H1 (cell line): ENCODE measurements around the gene NDUFB5. TPM values are rescaled to one million over a fixed set of nuclear protein-coding genes. Genes with fewer than 3 reads are reported as not detected.

Source experiments
- CTCF ChIA-PET: fragments of 300-600 bp; sonication (Branson Sonifier 250); formaldehyde crosslinking; loops from one replicate; lab custom pipeline; 2021; ENCODE audit not compliant: partially characterized antibody; lab: Charles Lee
- POLR2A ChIA-PET: fragments of 300-600 bp; sonication (Branson Sonifier 250); formaldehyde crosslinking; loops from one replicate; lab custom pipeline; 2021; ENCODE audit warnings: inconsistent platforms; ENCODE audit not compliant: partially characterized antibody; lab: Charles Lee
- DNase-seq, 2 experiments: peaks; one replicate each; pipeline versions ENCODE4 v3.0.0 to v3.0.0-alpha.2; 2010 to 2022; ENCODE audit warnings: low spot score in 2 of 2, low read depth in 1 of 2, mixed read lengths in 1 of 2
- FAIRE-seq: peaks from 2 replicates; lab custom pipeline; 2011; peaks lifted over from hg19 to GRCh38; lab: Jason Lieb, UNC
- H2AFZ ChIP-seq: 2 replicates; pipeline ENCODE4 v1.8.1; 2012; ENCODE audit warnings: low read length, inconsistent platforms
- H2AK5ac ChIP-seq: 2 replicates; pipeline ENCODE4 v1.6.1; 2013; ENCODE audit warnings: low read depth, low read length
- H2BK120ac ChIP-seq: replicated peaks from 2 replicates; pipeline ENCODE3; 2013; ENCODE audit warnings: low read depth, low read length, inconsistent platforms
- H2BK12ac ChIP-seq: 2 replicates; pipeline ENCODE4 v1.6.1; 2013; ENCODE audit warnings: low read depth, low read length
- H2BK15ac ChIP-seq: 2 replicates; pipeline ENCODE4 v1.6.1; 2013; ENCODE audit warnings: low read length
- H2BK20ac ChIP-seq: 2 replicates; pipeline ENCODE4 v1.6.1; 2013; ENCODE audit warnings: low read length
- H2BK5ac ChIP-seq: 2 replicates; pipeline ENCODE4 v1.6.1; 2013; ENCODE audit warnings: low read depth, low read length
- H3K14ac ChIP-seq: 2 replicates; pipeline ENCODE4 v1.6.1; 2013; ENCODE audit warnings: inconsistent platforms; ENCODE audit not compliant: insufficient read length
- H3K18ac ChIP-seq: 2 replicates; pipeline ENCODE4 v1.6.1; 2013; ENCODE audit warnings: low read length; ENCODE audit errors: extremely low read depth
- H3K23ac ChIP-seq: 2 replicates; pipeline ENCODE4 v1.6.1; 2013; ENCODE audit warnings: inconsistent platforms; ENCODE audit not compliant: insufficient read length
- H3K23me2 ChIP-seq: 2 replicates; pipeline ENCODE4 v1.6.1; 2013; ENCODE audit warnings: low read depth, low read length
- H3K27ac ChIP-seq: 2 replicates; pipeline ENCODE4 v1.6.1; 2011; ENCODE audit warnings: low read depth, low read length, inconsistent platforms
- H3K27me3 ChIP-seq, 4 experiments: replicated peaks in 1 of 4; 1 replicate in 1 of 4; 2 replicates in 3 of 4; pipeline versions ENCODE4 v1.6.1 to v1.8.1; 2011 to 2013; ENCODE audit warnings: low read length in 3 of 4, mild to moderate bottlenecking in 3 of 4, inconsistent platforms in 2 of 4, mixed read lengths in 2 of 4, moderate library complexity in 1 of 4; ENCODE audit not compliant: control insufficient read depth in 3 of 4, insufficient read depth in 3 of 4; ENCODE audit errors: extremely low read depth in 1 of 4
- H3K36me3 ChIP-seq, 4 experiments: 2 replicates each; pipeline versions ENCODE4 v1.6.1 to v1.8.1; 2011 to 2013; ENCODE audit warnings: mild to moderate bottlenecking in 4 of 4, low read length in 3 of 4, moderate library complexity in 2 of 4, control low read depth in 1 of 4, inconsistent platforms in 1 of 4; ENCODE audit not compliant: insufficient read depth in 4 of 4, control insufficient read depth in 2 of 4
- H3K4ac ChIP-seq: replicated peaks from 2 replicates; pipeline ENCODE3; 2013; ENCODE audit warnings: low read length, low read depth, mixed read lengths, inconsistent platforms; ENCODE audit not compliant: insufficient read length
- H3K4me1 ChIP-seq, 4 experiments: replicated peaks in 1 of 4; 1 replicate in 1 of 4; 2 replicates in 3 of 4; pipeline versions ENCODE4 v1.6.1 to v1.8.1; 2011 to 2013; ENCODE audit warnings: low read length in 3 of 4, inconsistent platforms in 2 of 4, mixed read lengths in 1 of 4; ENCODE audit not compliant: insufficient read depth in 4 of 4, control insufficient read depth in 3 of 4
- H3K4me2 ChIP-seq, 2 experiments: 2 replicates each; pipeline versions ENCODE4 v1.6.1 to v1.8.1; 2011 to 2013; ENCODE audit warnings: low read depth in 2 of 2, low read length in 2 of 2, control low read depth in 1 of 2, inconsistent platforms in 1 of 2, mild to moderate bottlenecking in 1 of 2; ENCODE audit not compliant: insufficient read depth in 1 of 2
- H3K4me3 ChIP-seq, 4 experiments: fragments of 200-600, 300-600 bp in 1 of 4; sonication (generic), shearing (Covaris generic), sonication (Bioruptor Twin) in 1 of 4; 2 replicates each; pipeline versions ENCODE4 v1.5.1 to v1.8.1; 2011 to 2016; ENCODE audit warnings: low read length in 4 of 4, low read depth in 3 of 4, control low read depth in 2 of 4, inconsistent platforms in 2 of 4, mild to moderate bottlenecking in 2 of 4, mixed read lengths in 1 of 4, moderate library complexity in 1 of 4; ENCODE audit not compliant: insufficient read depth in 2 of 4; ENCODE audit errors: extremely low read depth in 1 of 4
- H3K56ac ChIP-seq: replicated peaks from 2 replicates; pipeline ENCODE3; 2013; ENCODE audit warnings: low read depth, mild to moderate bottlenecking, mixed read lengths, low read length, inconsistent platforms; ENCODE audit not compliant: insufficient read length
- H3K79me1 ChIP-seq: 2 replicates; pipeline ENCODE4 v1.6.1; 2013; ENCODE audit warnings: low read depth, low read length, control low read depth
- H3K79me2 ChIP-seq, 2 experiments: 2 replicates each; pipeline versions ENCODE4 v1.6.1 to v1.8.1; 2012 to 2013; ENCODE audit warnings: low read length in 2 of 2, mild to moderate bottlenecking in 2 of 2, inconsistent platforms in 1 of 2; ENCODE audit not compliant: insufficient read depth in 2 of 2, control insufficient read depth in 1 of 2
- H3K9ac ChIP-seq, 4 experiments: replicated peaks in 1 of 4; 1 replicate in 1 of 4; 2 replicates in 3 of 4; pipeline versions ENCODE4 v1.6.1 to v1.8.1; 2011 to 2013; ENCODE audit warnings: low read depth in 3 of 4, low read length in 3 of 4, control low read depth in 2 of 4, mild to moderate bottlenecking in 2 of 4, moderate library complexity in 2 of 4, inconsistent platforms in 1 of 4; ENCODE audit errors: extremely low read depth in 1 of 4
- H3K9me3 ChIP-seq, 2 experiments: 2 replicates each; pipeline versions ENCODE4 v1.6.1 to v1.8.1; 2012 to 2013; ENCODE audit warnings: mild to moderate bottlenecking in 2 of 2, moderate library complexity in 2 of 2, control low read depth in 1 of 2, inconsistent platforms in 1 of 2, low read depth in 1 of 2, low read length in 1 of 2, mixed read lengths in 1 of 2; ENCODE audit not compliant: insufficient read depth in 2 of 2
- H4K20me1 ChIP-seq, 2 experiments: replicated peaks in 1 of 2; 2 replicates each; pipeline versions ENCODE3 to v1.8.1; 2011 to 2013; ENCODE audit warnings: inconsistent platforms in 2 of 2, low read length in 2 of 2, mild to moderate bottlenecking in 1 of 2; ENCODE audit not compliant: insufficient read depth in 2 of 2, control insufficient read depth in 1 of 2
- H4K5ac ChIP-seq: 2 replicates; pipeline ENCODE4 v1.6.1; 2013; ENCODE audit warnings: low read length, low read depth, mixed read lengths, inconsistent platforms; ENCODE audit not compliant: insufficient read length
- H4K8ac ChIP-seq: 2 replicates; pipeline ENCODE4 v1.8.0; 2013; ENCODE audit warnings: mild to moderate bottlenecking, moderate library complexity, low read length, inconsistent platforms; ENCODE audit not compliant: insufficient read depth; ENCODE audit errors: extremely low read depth
- H4K91ac ChIP-seq: replicated peaks from 2 replicates; pipeline ENCODE3; 2013; ENCODE audit warnings: low read length, mixed read lengths, inconsistent platforms; ENCODE audit not compliant: insufficient read length
- ASH2L ChIP-seq: fragments of 200-600, 300-600 bp; sonication (generic); IDR thresholded peaks from one replicate; pipeline ENCODE4 v1.7.1; 2017; ENCODE audit warnings: low read length
- BCL11A ChIP-seq, 2 experiments: IDR thresholded peaks; one replicate each; pipeline ENCODE4 v1.6.1; 2011; ENCODE audit warnings: low read depth in 2 of 2, low read length in 2 of 2, mild to moderate bottlenecking in 2 of 2
- CBX5 ChIP-seq: fragments of 300-800, 300-1000 bp; sonication (generic); IDR thresholded peaks from 2 replicates; pipeline ENCODE4 v1.7.1; 2016; ENCODE audit warnings: antibody characterized with exemption, low read length, low read depth
- CHD1 ChIP-seq: IDR thresholded peaks from 2 replicates; pipeline ENCODE4 v1.6.1; 2012; ENCODE audit warnings: low read depth, low read length, improper control_type of control experiment
- POLR2AphosphoS5 ChIP-seq: IDR thresholded peaks from 2 replicates; pipeline ENCODE4 v1.6.1; 2011; ENCODE audit warnings: low read depth, low read length
- RBBP5 ChIP-seq: IDR thresholded peaks from 2 replicates; pipeline ENCODE4 v1.7.1; 2012; ENCODE audit warnings: low read depth, mild to moderate bottlenecking, inconsistent platforms, low read length, moderate library complexity, borderline replicate concordance
- RFX5 ChIP-seq: IDR thresholded peaks from 2 replicates; pipeline ENCODE4 v1.6.1; 2011; ENCODE audit warnings: low read depth, low read length, improper control_type of control experiment, borderline replicate concordance
- RNF2 ChIP-seq: fragments of 200-900, 300-1000 bp; sonication (generic); IDR thresholded peaks from 2 replicates; pipeline ENCODE4 v1.7.1; 2016; ENCODE audit warnings: borderline replicate concordance, low read depth, mild to moderate bottlenecking, antibody characterized with exemption, low read length; ENCODE audit not compliant: poor library complexity, severe bottlenecking; ENCODE audit errors: missing control alignments
- SAP30 ChIP-seq: fragments of 300-600 bp; sonication (generic); IDR thresholded peaks from 2 replicates; pipeline ENCODE4 v1.7.1; 2012; ENCODE audit warnings: low read length, moderate library complexity, mild to moderate bottlenecking, inconsistent platforms; ENCODE audit not compliant: insufficient read depth, insufficient replicate concordance
- TEAD4 ChIP-seq: IDR thresholded peaks from 2 replicates; pipeline ENCODE4 v1.6.1; 2012; ENCODE audit warnings: low read depth, low read length, inconsistent platforms, mixed read lengths
- WGBS, 2 experiments: shearing (Covaris generic) in 1 of 2; methylation state at CpG; one replicate each; pipeline versions ENCODE4 v1.1.6 to v1.1.7; 2013 to 2015; ENCODE audit warnings: low lambda C conversion rate in 2 of 2, mixed read lengths in 2 of 2, inconsistent platforms in 1 of 2, low coverage in 1 of 2, missing lambda C conversion rate in 1 of 2; ENCODE audit not compliant: insufficient replicate concordance in 2 of 2, insufficient coverage in 1 of 2, insufficient read length in 1 of 2; ENCODE audit errors: extremely low coverage in 1 of 2, missing lambda C conversion rate in 1 of 2; 5-methylcytosine and 5-hydroxymethylcytosine counted together
- polyA plus RNA-seq, 7 experiments: library from polyadenylated mRNA; depleted of rRNA in 3 of 7; stranded (reverse) in 5 of 7; unstranded in 2 of 7; fragments of >200 nt in 5 of 7; fragments of 200-250 nt in 2 of 7; gene quantifications; 1 replicate in 5 of 7; 2 replicates in 1 of 7; 4 replicates in 1 of 7; pipeline versions ENCODE4 v1.2.1 to v1.2.3, GENCODE V29; 2011 to 2013; ENCODE audit warnings: missing spikeins in 2 of 7, mixed read lengths in 2 of 7
- total RNA-seq: library from RNA; stranded (reverse); fragmentation: NEBNext Ultra II Directional; extraction: Animal tissue kit (Norgen Biotek cat#: 25700); gene quantifications from 2 replicates; pipeline ENCODE4 v1.2.1, GENCODE V29; 2021
- TF ChIP-seq, protein P1 (sequence below): IDR thresholded peaks from 2 replicates; pipeline ENCODE4 v1.6.1; 2011; ENCODE audit warnings: low read depth, mild to moderate bottlenecking, low read length; ENCODE audit not compliant: insufficient read depth
- TF ChIP-seq, protein P2 (sequence below): IDR thresholded peaks from 2 replicates; pipeline ENCODE4 v1.6.1; 2011; ENCODE audit warnings: low read length, improper control_type of control experiment

Gene NDUFB5
- total and polyA plus RNA-seq, 2 of the 8 experiments (the other 6 are each of a cell fraction or from before 2014, with no cell fraction given) = 46.1 to 85.8 TPM

- no peaks in the 10 kb centered on the region for H3K9me3 ChIP-seq
- no peak overlapping the region for H2BK20ac ChIP-seq
- peaks cover 2 to 4% of the 10 kb centered on the region in 2 experiments for H4K20me1 ChIP-seq
- peaks cover 17% of the 10 kb centered on the region for H3K79me1 ChIP-seq
- H3K23ac ChIP-seq = no peak overlapping the region
- no peak overlapping the region for H2BK120ac ChIP-seq
- H3K9ac ChIP-seq = no peak overlapping the region
- no peak overlapping the region for H4K5ac ChIP-seq
- H3K4me1 ChIP-seq = peaks cover 0 to 5% (median 0%) of the 10 kb centered on the region in 4 experiments; a peak in 2 of 7 replicates
- no peak overlapping the region for H2AK5ac ChIP-seq
- H3K27ac ChIP-seq = no peak overlapping the region
- no peak overlapping the region for H4K8ac ChIP-seq
- H3K4ac ChIP-seq = no peak overlapping the region
- H4K91ac ChIP-seq = no peak overlapping the region
- H3K36me3 ChIP-seq = no peaks in the 10 kb centered on the region; a peak in 1 of 8 replicates
- no peak overlapping the region for H3K14ac ChIP-seq
- POLR2A ChIA-PET = interaction anchor here (2.6 kb wide), 1 partner anchor 11 kb away, joined by 9 read pairs; no protein-coding TSS in a partner anchor
- DNase-seq = no peak
- H2AFZ ChIP-seq = no peak overlapping the region
- TF ChIP-seq BCL11A (IDR thresholded peaks at IDR 0.05; ENCODE audit: low read depth in 2 of 2, low read length in 2 of 2) (no peak), RFX5 (no peak), CBX5 (no peak), POLR2AphosphoS5 (no peak), RBBP5 (no peak), CHD1 (no peak), SAP30 (no peak), TEAD4 (no peak), RNF2 (no peak), ASH2L (no peak)
- TF ChIP-seq, protein P1, sequence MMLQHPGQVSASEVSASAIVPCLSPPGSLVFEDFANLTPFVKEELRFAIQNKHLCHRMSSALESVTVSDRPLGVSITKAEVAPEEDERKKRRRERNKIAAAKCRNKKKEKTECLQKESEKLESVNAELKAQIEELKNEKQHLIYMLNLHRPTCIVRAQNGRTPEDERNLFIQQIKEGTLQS = no peak
- TF ChIP-seq, protein P2, sequence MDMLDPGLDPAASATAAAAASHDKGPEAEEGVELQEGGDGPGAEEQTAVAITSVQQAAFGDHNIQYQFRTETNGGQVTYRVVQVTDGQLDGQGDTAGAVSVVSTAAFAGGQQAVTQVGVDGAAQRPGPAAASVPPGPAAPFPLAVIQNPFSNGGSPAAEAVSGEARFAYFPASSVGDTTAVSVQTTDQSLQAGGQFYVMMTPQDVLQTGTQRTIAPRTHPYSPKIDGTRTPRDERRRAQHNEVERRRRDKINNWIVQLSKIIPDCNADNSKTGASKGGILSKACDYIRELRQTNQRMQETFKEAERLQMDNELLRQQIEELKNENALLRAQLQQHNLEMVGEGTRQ = no peak
- TF ChIP-seq, all 59 proteins: peak for 0
- Histone ChIP-seq H3K79me2 (peaks cover 12 to 77% of the 10 kb centered on the region in 2 experiments; a peak in 3 of 4 replicates), H3K4me2 (no peak overlapping the region), H2BK5ac (no peak overlapping the region), H3K27me3 (no peaks in the 10 kb centered on the region), H3K23me2 (no peaks in the 10 kb centered on the region), H3K56ac (no peak overlapping the region), H2BK12ac (no peak overlapping the region), H3K18ac (no peak overlapping the region), H2BK15ac (no peak overlapping the region), H3K4me3 (no peak overlapping the region)
- CTCF ChIA-PET = interaction anchor here (0.9 to 2.9 kb wide), 3 partner anchors 11 to 23 kb away, joined by 3 to 11 read pairs (median 3); partner anchors contain the start of gene USP13
- no peak for FAIRE-seq
- WGBS, 2 experiments = 83% methylated on average over 4 of the region's 4 CpGs; no CpG with 5 or more reads in 1 of the 2 experiments
Observed at GRCh38 chr3:179672918-179673317, 68.3 kb downstream of the NDUFB5 start.
